ENCODE results near the gene JAK1.

Gene JAK1

DNA sequence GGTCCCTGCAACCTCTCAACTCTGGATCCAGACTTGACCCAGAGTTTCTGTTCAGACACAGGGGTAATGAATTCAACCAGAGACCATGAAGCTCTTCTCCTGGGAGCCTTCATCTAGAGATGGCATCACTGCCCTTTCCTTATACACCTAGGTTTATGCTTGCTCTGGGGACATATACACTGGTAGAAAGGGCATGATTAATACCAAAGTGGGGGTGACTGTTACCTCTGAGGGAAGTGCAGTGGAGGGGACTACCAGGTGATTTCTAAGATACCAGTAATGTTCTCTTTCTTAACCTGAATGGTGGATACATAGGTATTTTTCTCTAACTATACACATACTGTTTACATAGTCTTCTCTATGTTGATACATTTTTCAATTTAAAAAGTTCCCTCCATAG is 48.4 kb downstream of the JAK1 start:
- DNase-seq: no peak

DNA sequence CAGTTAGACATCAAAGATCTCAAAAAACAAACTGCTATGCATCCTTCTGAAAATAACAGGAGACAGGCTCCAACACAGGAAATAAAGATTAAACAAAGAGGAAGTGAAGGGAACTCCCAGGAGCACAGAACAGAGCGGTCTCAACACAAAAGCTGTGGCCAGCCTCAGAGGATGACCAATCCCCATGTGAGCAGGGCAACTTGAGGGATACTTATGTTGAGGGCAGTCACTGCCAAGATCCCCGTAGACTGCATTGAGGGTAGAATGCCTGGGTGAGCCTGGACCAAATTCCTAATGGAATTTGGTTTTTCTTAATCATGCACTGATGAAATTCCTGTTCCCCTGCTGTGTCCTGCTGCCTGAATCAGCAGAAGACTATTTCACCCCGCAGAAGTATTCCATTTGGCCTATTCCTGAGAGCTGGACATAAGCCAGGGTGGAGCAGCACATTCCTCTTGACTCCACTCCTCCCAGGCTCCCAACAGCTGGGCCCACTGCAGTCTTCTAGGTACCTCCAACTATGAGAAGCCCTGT is 49.0 kb downstream of the JAK1 start:
- no peak for DNase-seq

DNA sequence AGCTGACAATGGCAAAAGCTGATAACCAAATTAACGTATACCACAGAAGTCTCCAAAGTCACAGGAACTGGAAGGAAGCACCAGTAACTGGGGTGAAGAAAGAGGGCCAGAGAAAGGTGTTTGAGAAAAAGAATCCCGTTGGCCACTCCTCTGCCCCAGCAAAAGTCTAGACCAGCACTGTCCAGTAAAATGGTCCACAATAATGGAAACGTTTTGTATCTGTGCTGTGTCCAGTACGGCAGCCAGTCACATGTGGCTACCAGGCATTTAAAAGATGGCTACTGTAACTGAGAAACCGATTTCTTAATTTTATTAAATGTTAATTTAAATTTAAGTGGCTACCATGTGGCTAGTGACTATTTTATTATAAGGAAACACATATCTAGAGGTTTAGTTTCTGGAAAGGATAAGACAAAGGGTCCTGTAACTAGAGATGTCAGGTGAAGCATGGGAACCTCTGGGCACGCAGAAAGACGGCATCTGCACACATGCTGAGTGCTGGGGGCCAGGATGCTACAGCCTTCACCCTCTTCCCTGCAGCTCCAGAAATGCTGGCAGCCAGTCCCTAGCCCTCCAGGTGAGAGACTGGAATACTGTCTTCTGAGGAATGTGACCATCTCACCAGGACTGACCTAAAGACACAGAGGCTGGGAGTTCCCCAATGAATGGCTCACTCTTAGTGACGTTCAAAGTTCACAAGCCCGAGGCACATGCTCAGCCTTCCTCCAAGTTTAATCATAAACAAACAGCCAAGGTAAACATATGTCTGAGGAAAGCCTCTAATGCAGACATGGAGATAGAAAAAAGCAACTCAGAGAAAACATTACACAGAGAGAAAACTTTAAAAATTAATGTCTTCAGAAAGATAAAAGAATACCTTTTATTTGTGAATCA is 50.7 kb downstream of the JAK1 start:
- no peak for DNase-seq

DNA sequence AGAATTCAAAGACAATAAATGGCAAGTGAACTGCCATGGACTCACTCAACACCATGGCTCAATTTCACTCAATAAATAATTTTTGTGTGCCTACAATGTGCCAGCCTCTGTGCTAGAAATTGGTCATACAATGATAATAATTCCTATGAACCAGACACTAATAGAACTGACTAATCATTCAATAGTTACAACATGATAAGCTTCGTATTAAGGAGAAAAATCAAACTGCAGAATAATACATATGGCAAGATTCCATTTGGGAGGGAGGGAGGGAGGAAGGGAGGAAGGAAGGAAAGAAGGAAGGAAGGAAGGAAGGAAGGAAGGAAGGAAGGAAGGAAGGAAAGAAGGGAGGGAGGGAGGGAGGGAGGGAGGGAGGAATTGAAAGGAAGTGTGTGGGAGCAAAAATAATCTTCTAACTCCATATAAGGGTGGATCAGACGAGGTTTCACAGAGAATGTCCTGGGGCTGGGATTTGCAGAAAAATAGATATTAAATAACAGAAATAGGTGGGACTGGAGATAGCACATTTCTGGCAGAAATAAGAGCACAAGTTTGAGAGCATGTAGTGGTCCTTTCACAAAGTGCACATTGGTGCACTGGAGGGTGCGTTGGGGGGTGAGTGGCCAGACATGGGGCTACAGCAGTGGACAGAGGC is 52.9 kb downstream of the JAK1 start:
- no peak for DNase-seq

DNA sequence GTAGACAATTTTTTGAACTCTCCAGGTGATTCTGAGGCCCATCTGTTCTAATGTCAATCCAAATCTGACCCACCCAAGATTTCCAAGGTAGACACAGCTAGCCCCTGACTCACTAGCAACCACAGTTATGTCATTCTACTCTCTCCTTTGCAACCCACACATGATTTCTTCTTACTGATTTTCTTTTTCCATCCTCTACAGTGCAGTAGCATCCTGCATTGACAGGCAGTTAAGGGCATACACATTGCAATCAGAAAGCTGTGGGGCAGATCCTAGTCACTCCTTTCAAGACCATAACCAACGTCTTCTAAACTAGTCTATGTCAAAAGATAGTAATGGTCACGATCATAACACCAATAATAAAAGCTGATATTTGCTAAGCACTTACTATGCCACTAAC is 54.2 kb downstream of the JAK1 start:
- no peak for DNase-seq

DNA sequence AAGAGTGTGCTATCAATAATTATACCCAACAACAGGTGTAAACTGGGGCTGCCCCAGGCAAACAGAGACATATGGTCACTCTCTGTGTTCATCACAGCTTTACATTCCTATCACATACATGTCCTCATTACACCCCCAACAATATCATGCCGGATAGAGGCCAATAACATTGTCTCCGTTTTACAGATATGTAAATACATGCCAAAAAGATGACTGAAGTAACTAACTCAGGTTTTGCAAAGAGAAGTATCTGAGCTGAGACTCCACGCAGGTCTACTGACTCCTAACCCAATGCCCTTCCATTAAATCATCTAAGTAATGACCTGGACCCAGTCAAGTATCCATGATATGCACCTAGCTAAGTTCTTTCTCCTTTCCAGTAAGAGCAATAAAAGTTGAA is 55.0 kb downstream of the JAK1 start:
- no peak for DNase-seq

DNA sequence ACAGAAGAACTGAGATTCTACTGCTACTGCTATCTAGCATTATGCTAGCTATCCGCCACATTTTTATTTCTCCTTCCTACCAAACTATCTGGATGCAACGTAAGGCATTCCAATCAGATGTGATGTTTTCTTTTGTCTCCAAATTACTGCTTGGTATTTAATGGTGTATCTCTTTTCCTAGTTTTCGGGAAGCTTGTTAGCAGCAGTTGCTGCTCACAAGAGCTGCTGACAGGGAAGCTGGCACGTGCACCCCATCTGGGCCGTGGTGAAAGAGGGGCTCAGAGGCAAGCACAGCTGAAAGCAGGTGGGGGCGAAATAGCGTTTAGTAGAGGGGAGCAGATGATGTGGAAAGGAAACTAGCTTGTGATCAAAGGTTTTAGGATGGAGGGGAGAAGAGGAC is 57.3 kb downstream of the JAK1 start:
- no peak for DNase-seq

DNA sequence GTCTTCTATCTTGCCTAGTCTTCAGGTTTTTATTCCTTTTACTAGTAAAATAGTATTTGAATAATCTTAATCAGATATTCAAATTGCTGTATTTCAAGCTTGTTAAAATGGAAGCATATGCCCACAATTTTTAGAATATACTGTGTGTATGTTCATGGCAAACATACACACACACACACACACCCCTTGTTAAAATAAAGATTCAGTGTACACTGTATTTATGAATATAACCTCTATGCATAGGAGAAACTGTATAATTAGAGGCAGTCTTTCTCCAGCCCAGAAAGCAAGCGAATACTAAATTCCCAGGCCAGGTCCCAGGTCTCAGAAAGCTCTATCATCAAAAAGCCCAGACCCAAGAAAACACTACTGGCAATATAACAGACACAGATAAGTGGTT is 57.8 kb downstream of the JAK1 start:
- DNase-seq: no peak

DNA sequence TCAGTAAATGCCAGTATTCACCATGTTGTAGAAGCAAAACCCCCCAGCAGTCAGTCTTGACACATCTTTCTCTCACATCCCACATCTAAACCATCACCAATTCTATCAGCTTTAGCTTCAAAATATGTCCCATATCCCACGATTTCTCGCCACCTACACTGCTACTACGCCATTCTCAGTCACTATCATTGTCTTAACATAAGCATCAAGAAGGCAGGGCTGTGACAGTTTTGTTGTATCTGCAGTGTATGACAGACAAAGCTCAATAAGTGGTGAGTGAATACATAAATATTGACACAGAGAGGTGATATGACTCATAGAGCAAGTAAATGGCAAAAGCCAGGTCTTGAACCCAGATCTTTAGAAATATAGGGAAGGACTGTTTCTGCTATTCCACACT is 59.9 kb downstream of the JAK1 start:
- DNase-seq: peak; percentile 58

DNA sequence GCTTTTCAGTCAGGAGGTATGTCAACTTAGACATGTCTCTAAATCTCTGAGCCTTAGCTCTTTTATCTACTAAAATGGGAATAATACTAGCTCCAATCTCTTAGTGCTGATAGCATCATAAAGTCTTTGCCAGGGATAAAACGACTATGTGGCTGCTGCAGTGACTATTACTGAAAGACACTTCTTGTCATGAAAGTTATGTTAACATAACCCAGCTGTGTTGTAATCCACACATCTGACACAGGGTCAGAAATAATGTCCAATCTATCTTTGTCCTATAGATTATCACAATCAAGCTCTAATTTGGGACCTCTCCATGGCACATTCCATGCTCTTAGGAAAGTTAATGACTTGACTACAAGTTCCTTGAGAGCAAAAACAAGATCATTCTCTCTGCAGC is 62.8 kb downstream of the JAK1 start:
- DNase-seq: no peak

DNA sequence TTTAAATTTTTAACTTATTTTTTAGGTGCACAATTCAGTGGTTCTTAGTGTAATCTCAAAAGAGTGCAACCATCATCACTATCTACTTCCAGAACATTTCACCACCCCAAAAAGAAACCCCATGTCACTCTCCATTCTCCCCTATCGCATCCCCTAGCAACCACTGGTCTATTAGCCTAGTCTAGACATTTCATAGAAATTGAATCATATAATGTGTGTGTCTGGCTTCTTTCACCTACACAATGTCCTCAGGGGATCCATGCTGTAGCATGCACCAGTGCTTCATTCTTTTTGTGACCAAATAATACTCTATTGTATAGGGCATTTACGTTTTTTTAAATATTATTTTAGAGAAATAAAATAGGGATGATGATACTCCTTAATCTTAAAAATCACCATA is 64.7 kb downstream of the JAK1 start:
- no peak for DNase-seq

DNA sequence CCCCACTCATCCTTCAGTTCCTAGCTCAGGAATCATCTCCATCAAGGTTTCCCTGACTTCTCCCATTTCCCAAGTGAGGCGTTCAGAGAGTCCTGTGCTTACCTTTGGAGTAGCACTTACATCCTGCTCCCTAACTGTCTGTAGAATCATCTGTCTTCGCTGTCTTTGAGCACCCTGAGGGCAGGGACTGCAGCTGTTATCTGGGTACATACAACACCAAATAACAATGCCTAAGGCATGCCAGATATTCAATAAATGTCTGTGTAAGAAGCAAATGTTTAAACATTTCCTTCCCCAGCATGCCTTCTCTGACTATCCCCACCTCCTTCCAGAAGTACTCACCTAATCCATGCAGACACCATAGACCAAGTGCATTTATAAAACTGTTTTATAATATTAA is 65.4 kb downstream of the JAK1 start:
- DNase-seq: no peak

DNA sequence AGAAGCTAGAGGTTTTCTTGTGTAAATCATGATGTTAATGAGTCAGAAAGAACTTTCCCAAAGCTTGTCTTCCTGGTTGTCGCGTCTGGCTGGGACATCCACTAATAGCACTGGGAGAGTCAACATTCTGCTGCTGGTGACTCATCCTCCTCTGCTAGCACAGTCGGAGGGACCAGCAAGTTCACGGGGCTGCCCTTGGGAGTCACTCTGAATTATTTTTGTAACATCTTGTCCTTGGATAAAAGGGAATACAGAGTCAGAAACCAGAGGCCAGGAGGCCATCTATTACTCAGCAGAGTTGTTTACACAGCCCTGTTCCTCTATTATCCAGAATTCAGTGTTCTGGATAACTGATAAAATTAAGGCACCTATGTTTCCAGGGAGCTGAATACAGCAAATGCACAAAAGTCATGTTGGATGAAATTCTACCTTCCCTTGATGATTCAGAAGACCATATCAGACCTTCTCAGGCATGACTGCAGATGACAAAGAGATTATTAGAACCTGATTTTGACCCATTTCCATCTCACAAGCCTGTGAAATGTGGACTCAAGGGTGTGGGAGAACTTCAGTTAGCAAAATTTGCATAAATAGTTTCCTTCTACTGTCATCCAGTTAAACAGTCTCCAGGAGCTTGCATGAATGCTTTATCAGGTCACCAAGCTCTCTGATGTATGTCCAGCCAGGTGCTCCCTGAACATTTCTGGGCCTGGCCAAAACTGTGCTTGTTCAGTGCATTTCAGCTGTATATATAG is 68.1 kb downstream of the JAK1 start:
- peak; percentile 41 for DNase-seq

DNA sequence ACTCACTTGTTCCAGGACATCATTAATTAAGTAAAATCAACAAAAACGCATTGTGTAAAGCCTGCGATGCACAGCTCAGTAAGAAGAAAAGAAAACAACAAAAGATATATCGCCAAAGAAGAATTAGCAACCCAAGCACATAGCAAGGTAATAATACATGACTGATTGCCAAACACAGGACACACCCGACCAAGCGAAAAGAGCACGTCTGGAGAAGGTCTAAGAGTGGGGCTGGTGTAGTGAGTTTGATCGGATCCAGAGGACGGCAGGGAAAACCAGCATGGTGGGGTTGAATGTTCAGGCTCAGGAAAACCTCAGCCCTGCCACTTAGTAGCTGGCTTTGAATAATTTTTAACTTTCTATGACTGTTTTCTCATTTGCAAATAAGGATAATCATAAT is 69.8 kb downstream of the JAK1 start:
- DNase-seq: no peak

DNA sequence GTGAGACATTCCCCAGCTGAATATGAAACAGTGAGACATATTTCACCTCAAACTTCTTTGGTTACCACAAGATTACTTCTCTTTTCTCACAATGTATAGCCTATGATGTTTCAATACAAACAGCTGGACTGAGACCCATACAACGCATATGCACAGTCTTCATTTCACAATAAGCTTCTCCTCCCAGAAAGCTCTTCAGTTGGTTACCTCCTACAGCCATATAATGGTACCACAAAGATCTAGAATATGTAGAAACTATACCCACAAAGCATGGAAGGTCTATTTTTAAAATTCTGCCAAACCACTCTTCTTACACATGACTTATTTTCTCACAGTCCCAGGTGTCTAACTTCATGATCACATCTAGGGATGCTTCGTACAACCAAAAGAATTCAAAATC is 70.8 kb downstream of the JAK1 start:
- DNase-seq: no peak

DNA sequence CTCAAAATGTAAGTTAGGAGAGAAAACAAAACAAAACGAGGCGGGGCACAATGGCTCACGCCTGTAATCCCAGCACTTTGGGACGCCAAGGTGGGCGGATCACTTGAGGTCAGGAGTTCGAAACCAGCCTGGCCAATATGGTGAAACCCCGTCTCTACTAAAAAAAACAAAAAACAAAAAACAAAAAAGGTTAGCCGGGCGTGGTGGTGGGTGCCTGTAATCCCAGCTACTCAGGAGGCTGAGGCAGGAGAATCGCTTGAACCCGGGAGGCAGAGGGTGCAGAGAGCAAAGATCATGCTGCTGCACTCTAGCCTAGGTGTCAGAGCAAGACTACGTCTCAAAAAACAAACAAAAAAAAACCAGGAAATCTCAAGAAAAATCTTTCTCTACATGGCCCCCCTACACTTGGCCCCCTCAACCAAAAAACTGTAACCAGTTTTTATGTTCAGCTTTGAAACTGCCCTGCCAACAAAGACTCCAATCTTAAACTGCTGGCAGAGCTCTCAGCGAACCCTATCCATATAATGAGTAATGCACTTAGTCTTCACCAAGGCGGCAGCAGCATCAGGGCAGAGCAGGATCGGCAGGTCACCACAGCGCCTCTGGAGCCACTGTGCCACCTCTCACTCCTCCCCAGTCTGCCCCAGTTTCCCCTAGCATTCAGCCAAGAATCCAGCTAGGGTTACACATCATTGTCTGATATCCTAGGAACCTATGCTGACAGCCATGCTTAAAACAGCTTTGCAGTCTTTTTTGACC is 71.7 kb downstream of the JAK1 start:
- no peak for DNase-seq

DNA sequence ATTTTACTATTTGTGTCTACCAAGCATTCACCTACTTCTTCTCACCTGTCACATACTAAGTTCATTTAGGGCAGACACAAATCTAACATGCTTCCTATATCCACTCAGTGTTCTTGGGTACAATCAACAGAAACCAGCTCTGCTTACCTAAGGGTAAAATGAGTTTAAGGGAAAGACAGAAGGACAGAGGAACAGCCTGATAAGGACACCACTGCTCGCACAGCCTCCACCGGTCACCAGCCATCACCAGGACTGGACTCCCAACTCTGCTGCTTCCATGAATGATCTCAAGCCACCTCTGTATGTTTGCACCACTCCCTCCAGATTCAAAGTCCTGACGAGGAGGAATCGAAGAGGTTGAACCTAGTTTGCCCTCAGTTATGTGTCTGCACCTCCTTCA is 72.4 kb downstream of the JAK1 start:
- no peak for DNase-seq

DNA sequence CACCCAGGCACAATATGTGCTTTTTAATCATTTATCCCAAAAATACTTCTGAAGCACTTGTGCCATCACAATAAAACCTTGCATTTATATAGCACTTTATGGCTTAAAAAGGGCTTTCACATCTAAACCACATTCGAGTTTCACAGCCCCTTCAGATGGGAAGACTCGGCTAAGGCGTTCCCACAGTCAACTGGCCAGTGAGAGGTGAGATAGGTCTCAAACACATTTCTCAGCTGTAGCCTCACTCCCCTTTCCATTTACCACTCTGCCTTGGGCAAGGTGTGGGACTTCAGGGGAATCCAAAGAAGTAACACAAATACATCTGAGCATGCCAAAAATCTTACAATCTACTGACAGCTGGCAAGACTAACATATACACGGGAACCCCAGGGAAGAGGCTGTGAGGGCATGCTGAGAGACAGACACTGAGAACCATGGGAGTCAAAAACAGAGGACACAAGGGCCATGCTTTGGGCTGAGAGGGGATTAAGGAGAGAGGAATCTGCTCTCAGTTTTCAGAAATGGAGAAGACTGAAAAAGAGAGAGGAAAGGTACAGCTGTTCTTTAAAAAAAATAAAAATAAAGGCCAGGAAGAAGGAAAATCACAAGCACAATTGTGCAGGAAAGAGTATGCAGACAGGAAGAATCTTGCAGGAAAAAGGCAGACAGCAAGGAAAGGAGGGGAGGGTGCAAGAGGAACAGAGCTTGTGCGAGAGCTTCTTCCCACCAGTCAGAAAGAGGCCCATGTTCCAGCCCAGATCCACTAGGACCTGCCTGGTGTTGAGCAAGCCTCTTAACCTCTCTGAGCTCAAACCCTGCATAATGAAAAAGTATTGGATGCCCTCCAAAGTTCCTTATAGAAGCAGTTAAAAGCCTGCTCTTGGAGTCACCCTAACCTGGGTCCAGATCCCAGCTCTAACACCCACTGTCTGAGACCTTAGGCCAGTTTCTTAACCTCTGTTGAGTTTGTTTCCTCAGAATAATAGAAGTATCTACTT is 73.5 kb downstream of the JAK1 start:
- DNase-seq: no peak

DNA sequence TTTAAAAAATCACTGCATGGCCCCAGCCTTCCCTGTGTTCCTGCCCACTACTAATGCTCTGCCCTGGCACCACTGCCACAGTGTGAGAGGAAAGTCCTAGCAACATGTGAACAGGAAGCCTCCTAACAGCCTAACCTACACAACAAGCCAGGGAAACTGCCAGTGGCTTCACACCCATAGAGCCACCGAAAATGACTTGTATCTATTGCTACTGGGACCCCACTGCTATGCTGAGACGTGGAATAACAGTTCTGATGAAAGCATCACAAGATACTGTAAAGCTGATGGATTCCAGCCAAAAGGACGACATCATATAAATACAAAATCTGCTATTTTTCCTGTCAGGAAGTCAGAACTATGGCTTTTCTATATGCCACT is 74.9 kb downstream of the JAK1 start:
- peak; percentile 12 for DNase-seq

DNA sequence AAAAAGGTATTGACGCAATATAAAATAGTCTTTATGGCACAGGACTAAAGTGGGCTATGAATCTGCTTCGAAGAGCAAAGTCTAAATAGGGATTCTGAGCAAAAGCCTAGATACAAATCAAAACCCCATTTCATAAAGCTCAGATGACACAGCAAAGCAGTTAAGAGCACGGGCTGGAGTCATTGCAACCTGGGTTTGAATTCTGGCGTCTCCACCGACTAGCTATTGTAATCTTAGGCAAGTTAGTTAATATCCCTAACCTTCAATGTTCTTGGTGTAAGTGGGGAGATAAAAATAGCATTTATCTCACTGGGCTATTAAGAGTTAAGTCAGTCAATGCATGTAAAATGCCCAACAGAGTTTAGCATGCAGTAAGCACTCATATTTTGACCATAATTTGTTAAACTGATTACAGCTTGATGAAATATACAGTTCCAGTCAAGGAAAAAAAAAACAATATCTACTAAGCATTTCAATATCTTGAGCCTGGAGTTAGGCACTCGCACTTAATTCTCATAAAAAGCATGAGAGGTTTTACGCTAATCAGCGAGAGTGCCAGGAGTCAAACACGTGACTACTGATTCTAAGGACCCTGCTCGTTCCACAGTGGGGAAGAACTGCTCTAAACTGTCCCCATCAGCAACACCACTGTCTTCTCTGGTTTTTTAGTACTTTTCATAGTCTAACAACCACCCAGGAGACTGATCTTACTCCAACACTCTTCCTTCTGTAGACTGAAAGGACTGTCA is 75.5 kb downstream of the JAK1 start:
- DNase-seq: no peak

DNA sequence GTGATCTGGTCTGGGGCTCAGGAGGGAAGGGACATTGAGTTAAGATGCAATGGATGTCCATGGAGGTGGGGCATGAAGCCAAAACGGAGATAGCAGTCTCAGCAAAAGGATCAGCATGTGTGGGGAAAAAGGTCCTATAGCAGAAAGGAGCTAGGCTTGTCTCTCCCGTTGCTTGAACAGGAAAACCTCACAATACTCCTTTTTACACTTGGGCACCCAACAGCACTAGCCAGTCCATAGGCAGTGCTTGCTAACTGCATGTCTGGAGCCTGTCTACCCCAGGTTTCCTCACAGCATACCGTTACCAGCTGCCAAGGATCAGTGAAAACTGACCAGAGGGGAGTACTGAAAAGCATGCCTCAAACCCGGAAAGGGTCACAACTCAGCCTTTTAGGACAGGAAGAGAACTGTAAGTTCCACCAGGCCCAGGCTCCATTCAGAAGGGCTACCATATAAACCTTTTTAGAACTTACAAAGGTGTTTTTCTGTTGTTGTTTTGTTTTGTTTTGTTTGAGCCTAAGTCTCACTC is 78.6 kb downstream of the JAK1 start:
- no peak for DNase-seq

All from activated naive CD4-positive, alpha-beta T cell treated with Interleukin-2 at 50 U/mL for 16 hours (primary cell).